Stomach smooth muscle (tissue), 2 donors: ENCODE results near the gene C20orf141.
"Not testable (repeated sequence)": the region's sequence is repeated elsewhere in the genome, so short reads cannot be mapped to it uniquely, and the experiment has no call there.

Experiments
- H3K27ac ChIP-seq: one replicate; pipeline ENCODE4 v1.7.0; 2013; ENCODE audit warnings: mild to moderate bottlenecking, low read length, inconsistent platforms
- H3K27me3 ChIP-seq, 2 donors: one replicate each; pipeline ENCODE4 v1.7.0; 2013; ENCODE audit warnings: low read length in 2 of 2; ENCODE audit not compliant: insufficient read depth in 2 of 2, control insufficient read depth in 1 of 2
- H3K36me3 ChIP-seq, 2 donors: one replicate each; pipeline ENCODE4 v1.7.0; 2013; ENCODE audit warnings: low read length in 2 of 2; ENCODE audit not compliant: control insufficient read depth in 2 of 2, insufficient read depth in 2 of 2
- H3K4me1 ChIP-seq: one replicate; pipeline ENCODE4 v1.7.0; 2013; ENCODE audit warnings: low read length; ENCODE audit not compliant: control insufficient read depth, insufficient read depth
- H3K4me3 ChIP-seq, 2 donors: one replicate each; pipeline ENCODE4 v1.7.0; 2013; ENCODE audit warnings: low read length in 2 of 2
- H3K9ac ChIP-seq, 2 donors: one replicate each; pipeline ENCODE4 v1.7.0; 2013; ENCODE audit warnings: low read length in 2 of 2, mild to moderate bottlenecking in 1 of 2
- H3K9me3 ChIP-seq, 2 donors: one replicate each; pipeline ENCODE4 v1.7.0; 2013; ENCODE audit warnings: low read length in 2 of 2; ENCODE audit not compliant: control insufficient read depth in 2 of 2
- donor health status: healthy.
- donor health status: Pancreatic carcinoma.

The C20orf141 gene

DNA sequence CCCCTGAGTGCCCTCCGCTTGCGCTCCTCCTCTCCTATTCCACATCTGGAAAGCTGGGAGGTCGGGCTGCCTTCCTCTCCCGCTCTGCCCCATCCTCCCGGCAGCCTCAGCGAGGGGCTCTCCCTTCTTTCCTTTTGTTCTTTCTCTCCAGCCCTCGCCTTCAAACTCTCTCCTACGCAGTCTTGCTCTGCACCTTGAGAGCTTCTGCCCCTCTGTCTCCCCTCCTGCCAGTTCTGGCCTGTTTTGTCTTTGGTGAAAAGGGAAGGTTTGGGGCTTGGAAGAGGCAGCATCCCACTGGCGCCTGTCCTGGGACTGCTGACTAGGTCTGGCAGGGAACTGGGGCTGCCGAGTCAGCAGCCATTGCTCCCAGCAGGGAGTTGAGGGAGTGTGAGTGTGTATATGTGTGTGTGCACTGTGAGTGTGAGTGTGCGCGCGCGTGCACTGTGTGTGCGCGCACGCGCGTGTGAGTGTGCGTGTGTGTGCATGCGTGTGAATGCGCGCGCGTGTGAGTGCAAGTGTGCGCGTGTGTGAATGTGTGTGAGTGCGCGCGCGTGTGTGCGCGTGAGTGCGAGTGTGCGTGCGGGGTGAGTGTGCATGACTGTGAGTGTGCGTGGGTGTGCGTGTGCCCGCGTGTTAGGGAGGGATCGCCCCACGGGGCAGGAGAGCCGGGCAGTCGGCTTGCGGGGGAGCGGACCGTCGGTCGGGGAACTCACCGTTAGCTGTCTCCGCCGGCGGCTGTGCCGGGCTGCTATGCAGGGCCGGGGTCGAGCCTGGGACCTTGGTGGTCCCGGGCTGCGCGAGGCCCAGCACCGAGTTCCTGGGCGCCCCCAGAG is 14.9 kb upstream of the C20orf141 start:
- peaks cover 51 to 58% of the 10 kb centered on the region in 2 donors for H3K27me3 ChIP-seq
- peak overlapping the region; percentile 53 to 59 for H3K4me3 ChIP-seq
- no peaks in the 10 kb centered on the region for H3K36me3 ChIP-seq
- H3K4me1 ChIP-seq: peaks cover 11% of the 10 kb centered on the region
- no peak overlapping the region for H3K27ac ChIP-seq
- no peaks in the 10 kb centered on the region for H3K9me3 ChIP-seq
- no peak overlapping the region for H3K9ac ChIP-seq

DNA sequence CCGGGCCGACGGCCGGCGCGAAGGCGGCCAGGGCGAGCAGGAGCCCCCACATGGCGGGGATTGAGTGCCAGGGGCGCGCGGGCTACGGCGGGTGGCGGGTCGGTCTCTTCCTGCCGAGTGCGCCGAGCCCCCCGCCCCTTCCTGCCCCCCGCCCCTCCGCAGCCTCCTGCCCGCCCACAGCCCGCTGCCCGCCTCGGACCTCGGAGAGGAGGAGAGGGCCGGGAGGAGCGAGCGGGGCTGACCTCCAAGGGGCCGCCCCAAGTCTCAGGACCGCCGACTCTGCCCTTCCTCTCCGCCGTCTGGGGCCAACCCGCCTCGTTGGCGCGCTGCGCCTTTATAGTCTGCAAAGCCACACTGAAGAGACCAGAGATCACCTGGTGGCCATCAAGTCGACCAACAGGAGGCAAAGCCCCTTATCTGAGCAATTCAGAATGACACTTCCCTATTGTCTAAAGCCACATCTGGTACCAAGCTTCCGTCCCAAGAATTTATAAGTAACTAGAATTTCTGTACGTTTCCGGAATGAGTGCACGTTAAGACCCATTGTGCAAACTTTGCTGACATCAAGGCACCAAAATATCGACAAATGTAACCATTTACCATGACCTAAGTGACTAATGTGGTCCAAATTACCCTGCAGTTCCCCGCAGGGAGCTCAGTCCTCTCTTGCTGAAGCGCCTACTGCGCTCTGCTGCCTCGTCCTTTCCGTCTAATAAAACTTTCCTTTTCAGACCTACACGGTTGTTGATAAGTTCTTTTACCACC is 14.1 kb upstream of the C20orf141 start, which contains the start of gene CPXM1:
Gene CPXM1, minus strand, starts transcription at position 107 of the 765 bp plus-strand sequence. Its CDS starts 55 bp downstream, at position 52.
- peak within 1 kb of the TSS; percentile 53 to 59 for H3K4me3 ChIP-seq
- H3K4me1 ChIP-seq: peaks cover 11% of the 10 kb centered on the region
- no peaks in the 10 kb centered on the region for H3K9me3 ChIP-seq
- no peak within 1 kb of the TSS for H3K27ac ChIP-seq
- no peak within 1 kb of the TSS for H3K9ac ChIP-seq
- H3K36me3 ChIP-seq: no peaks in the 10 kb centered on the region
- H3K27me3 ChIP-seq: peaks cover 55 to 66% of the 10 kb centered on the region in 2 donors

DNA sequence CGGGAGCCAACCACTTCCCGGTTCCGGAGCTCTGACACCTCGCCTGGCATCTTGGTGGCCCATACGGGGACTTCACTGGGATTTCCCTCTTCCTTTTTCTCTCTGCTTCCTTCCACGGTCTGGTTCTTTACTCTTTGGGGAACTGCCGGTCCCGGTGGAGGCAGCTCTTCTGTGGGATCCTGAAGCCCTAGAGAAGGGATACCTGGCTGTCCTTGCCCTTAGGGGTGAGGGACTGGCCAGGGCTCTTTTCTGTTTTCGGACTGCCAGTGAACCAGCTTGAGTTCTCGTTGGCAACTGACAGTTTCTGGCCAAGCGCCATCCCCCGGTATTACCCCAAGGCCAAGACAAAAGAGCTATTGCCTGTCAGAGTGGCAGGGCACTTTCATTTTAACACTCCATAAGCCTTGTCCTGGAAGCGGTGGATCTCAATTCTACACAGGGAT is 13.5 kb upstream of the C20orf141 start:
- Histone ChIP-seq H3K27ac (no peak overlapping the region), H3K4me1 (peaks cover 11% of the 10 kb centered on the region), H3K36me3 (no peaks in the 10 kb centered on the region), H3K9me3 (no peaks in the 10 kb centered on the region), H3K9ac (no peak overlapping the region), H3K4me3 (no peak overlapping the region), H3K27me3 (peaks cover 61 to 72% of the 10 kb centered on the region in 2 donors)

GRCh38 chr20:2804041-2804828 is 10.6 kb upstream of the C20orf141 start:
- Histone ChIP-seq H3K27me3 (peaks cover 56 to 69% of the 10 kb centered on the region in 2 donors), H3K9me3 (no peaks in the 10 kb centered on the region), H3K27ac (no peak overlapping the region)

GRCh38 chr20:2804852-2805688 is 9.7 kb upstream of the C20orf141 start:
- Histone ChIP-seq H3K27ac (no peak overlapping the region), H3K9ac (no peak overlapping the region), H3K9me3 (no peaks in the 10 kb centered on the region), H3K36me3 (no peaks in the 10 kb centered on the region), H3K4me1 (peaks cover 3% of the 10 kb centered on the region), H3K27me3 (peaks cover 48 to 61% of the 10 kb centered on the region in 2 donors), H3K4me3 (no peak overlapping the region)

More at GRCh38 chr20:2804041-2804828, 10.6 kb upstream of the C20orf141 start:
- Histone ChIP-seq H3K36me3 (no peaks in the 10 kb centered on the region), H3K4me3 (no peak overlapping the region), H3K4me1 (peaks cover 11% of the 10 kb centered on the region), H3K9ac (no peak overlapping the region)

DNA sequence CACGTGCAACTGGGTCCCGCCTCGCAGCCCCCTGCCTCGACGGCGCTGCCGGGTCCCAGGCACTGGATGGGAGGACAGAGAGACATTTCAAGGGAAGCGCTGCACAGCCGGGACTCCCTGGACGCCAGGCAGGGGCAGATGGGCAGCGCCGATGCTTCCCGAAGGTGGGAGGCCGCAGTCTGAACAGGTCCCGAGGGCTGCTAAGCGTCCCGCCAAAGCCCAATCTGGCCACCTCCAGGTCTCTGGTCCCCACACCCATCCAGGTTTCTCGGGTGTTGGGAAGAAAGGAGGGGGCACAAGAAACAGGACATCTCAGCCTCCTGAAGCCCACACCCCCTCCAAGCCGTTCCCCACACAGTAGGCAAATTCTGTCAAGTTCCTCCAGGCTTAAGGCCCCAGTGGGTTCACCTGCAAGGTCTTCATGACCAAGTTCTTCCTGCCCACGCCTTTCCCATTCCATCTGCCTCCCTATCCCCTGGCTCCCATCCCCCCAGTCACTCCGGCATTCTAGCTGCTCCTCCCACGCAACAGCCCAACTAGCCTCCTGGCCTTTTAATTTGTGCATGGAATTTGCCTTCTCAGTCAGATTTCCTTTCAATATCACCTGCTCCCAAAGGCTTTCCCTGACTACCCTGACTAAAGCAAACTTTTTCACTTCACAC is 9.0 kb upstream of the C20orf141 start:
- Histone ChIP-seq H3K4me3 (no peak overlapping the region), H3K9ac (no peak overlapping the region), H3K27ac (no peak overlapping the region), H3K9me3 (no peaks in the 10 kb centered on the region), H3K36me3 (no peaks in the 10 kb centered on the region), H3K27me3 (peaks cover 44 to 54% of the 10 kb centered on the region in 2 donors), H3K4me1 (no peaks in the 10 kb centered on the region)

DNA sequence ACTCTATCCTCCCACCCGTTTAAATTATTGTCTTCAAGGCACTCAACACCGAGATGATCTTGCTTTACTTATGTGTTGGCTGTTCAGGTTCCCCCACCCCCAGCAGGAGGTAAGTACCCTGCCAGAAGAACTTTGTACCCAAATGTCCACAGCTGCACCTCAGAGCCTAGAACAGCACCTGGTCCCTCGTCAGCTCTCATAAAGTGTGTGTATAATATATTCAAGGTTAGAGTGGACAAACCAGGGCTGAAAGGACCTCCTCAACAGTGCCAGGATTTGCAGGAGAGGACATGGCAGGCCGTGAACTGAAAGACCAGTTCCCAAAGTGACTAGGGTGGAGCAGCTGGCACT is 8.5 kb upstream of the C20orf141 start:
- Histone ChIP-seq H3K9ac (no peak overlapping the region), H3K27me3 (peaks cover 39 to 49% of the 10 kb centered on the region in 2 donors), H3K9me3 (no peaks in the 10 kb centered on the region), H3K4me1 (no peaks in the 10 kb centered on the region), H3K4me3 (no peak overlapping the region), H3K36me3 (no peaks in the 10 kb centered on the region), H3K27ac (no peak overlapping the region)

DNA sequence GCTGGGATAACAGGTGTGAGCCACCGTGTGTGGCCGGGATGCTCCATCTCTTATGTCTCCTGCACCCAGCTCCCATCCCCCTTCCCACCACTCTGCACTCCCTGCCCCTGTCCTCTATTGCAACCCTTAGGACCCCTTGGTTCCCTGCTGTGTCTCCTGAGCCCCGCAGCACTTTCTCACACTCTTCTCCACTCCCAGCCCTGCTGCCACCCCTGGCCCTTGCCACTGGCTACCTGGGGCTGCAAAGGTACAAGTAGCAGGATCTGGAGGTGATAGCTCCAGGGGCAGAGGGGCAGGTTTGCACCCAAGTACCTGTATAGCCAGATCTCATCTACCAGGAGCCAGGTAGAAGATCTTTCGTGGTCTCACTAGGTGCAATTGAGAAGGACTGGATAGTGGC is 7.8 kb upstream of the C20orf141 start:
- H3K36me3 ChIP-seq: no peaks in the 10 kb centered on the region
- peaks cover 37 to 45% of the 10 kb centered on the region in 2 donors for H3K27me3 ChIP-seq
- H3K9ac ChIP-seq: no peak overlapping the region
- H3K4me3 ChIP-seq: no peak overlapping the region
- H3K27ac ChIP-seq: no peak overlapping the region
- no peaks in the 10 kb centered on the region for H3K4me1 ChIP-seq
- H3K9me3 ChIP-seq: peaks cover under 1 to 2% of the 10 kb centered on the region in 2 donors

DNA sequence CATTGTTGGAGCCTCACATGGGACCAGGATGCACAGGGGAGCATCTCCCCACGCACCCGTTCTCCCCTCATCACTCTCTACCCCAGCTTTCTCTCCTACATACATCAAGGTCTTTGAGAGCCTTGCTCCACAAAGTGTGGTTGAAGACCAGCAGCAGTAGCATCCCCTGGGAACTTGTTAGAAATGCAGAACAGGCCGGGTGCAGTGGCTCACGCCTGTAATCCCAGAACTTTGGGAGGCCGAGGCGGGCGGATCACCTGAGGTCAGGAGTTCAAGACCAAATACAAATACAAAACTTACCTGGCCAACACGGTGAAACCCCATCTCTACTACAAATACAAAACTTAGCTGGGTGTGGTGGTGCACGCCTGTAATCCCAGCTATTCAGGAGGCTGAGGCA is 6.9 kb upstream of the C20orf141 start:
- not testable (repeated sequence) for H3K9me3 ChIP-seq, H3K27ac ChIP-seq, H3K36me3 ChIP-seq, H3K9ac ChIP-seq, H3K4me3 ChIP-seq, H3K4me1 ChIP-seq
- peaks cover 32 to 39% of the 10 kb centered on the region in 2 donors for H3K27me3 ChIP-seq
